ENCODE data around the gene ARHGAP29.

The ARHGAP29 gene

GRCh38 chr1:94235189-94236012 is 2.0 kb downstream of the ARHGAP29 start:
- DNase-seq, result no peak

GRCh38 chr1:94234615-94235014 is 2.8 kb downstream of the ARHGAP29 start:
- DNase-seq, result no peak

GRCh38 chr1:94231746-94232145 is 5.6 kb downstream of the ARHGAP29 start:
- no peak for DNase-seq

GRCh38 chr1:94230920-94231319 is 6.5 kb downstream of the ARHGAP29 start:
- DNase-seq, result no peak

- no peak for DNase-seq
These were observed 8.6 kb downstream of the ARHGAP29 start for GRCh38 chr1:94228640-94229375.

- DNase-seq, result no peak
These were observed 9.8 kb downstream of the ARHGAP29 start for GRCh38 chr1:94227624-94228023.

GRCh38 chr1:94225845-94226244 is 11.5 kb downstream of the ARHGAP29 start:
- DNase-seq, result no peak

- no peak for DNase-seq
These were observed 19.1 kb downstream of the ARHGAP29 start for GRCh38 chr1:94218332-94218731.

- DNase-seq, result no peak
These were observed 21.4 kb downstream of the ARHGAP29 start for GRCh38 chr1:94215955-94216354.

GRCh38 chr1:94209982-94210381 is 27.4 kb downstream of the ARHGAP29 start:
- DNase-seq, result no peak

- peak; percentile 56 for DNase-seq
These were observed 28.0 kb downstream of the ARHGAP29 start for GRCh38 chr1:94209425-94209824.

- no peak for DNase-seq
These were observed 29.7 kb downstream of the ARHGAP29 start for GRCh38 chr1:94207695-94208094.

GRCh38 chr1:94205639-94206038 is 31.7 kb downstream of the ARHGAP29 start:
- DNase-seq, result peak; percentile 13

- no peak for DNase-seq
These were observed 35.1 kb downstream of the ARHGAP29 start for GRCh38 chr1:94202241-94202640.

- no peak for DNase-seq
These were observed 38.0 kb downstream of the ARHGAP29 start for GRCh38 chr1:94199398-94199797.

GRCh38 chr1:94194079-94194865 is 43.1 kb downstream of the ARHGAP29 start:
- DNase-seq, result peak; percentile 2

- DNase-seq, result no peak
These were observed 44.3 kb downstream of the ARHGAP29 start for GRCh38 chr1:94193128-94193527.

- DNase-seq, result no peak
These were observed 46.2 kb downstream of the ARHGAP29 start for GRCh38 chr1:94191216-94191615.

- no peak for DNase-seq
These were observed 50.4 kb downstream of the ARHGAP29 start for GRCh38 chr1:94186946-94187345.

- DNase-seq, result no peak
These were observed 54.1 kb downstream of the ARHGAP29 start for GRCh38 chr1:94183197-94183815.

- DNase-seq, result no peak
These were observed 55.2 kb downstream of the ARHGAP29 start for GRCh38 chr1:94182191-94182590.

- no peak for DNase-seq
These were observed 56.7 kb downstream of the ARHGAP29 start for GRCh38 chr1:94180650-94181049.

GRCh38 chr1:94178901-94179300 is 58.5 kb downstream of the ARHGAP29 start:
- no peak for DNase-seq

All from fibroblast of skin of back (primary cell).